Type B pancreatic cell (in vitro differentiated cells): ENCODE data around the gene CERT1. TPM values are rescaled to one million over a fixed set of nuclear protein-coding genes. Genes with fewer than 3 reads are reported as not detected.

Source experiments
- DNase-seq: peaks from one replicate; pipeline ENCODE4 v3.0.0; 2021; ENCODE audit warnings: mixed read lengths; ENCODE audit not compliant: unreplicated experiment; ENCODE audit errors: extremely low spot score
- H3K27ac Mint-ChIP-seq: 2 replicates; pipeline ENCODE4 v1.8.0; 2021; ENCODE audit warnings: mild to moderate bottlenecking, mixed read lengths
- H3K27me3 Mint-ChIP-seq: 2 replicates; pipeline ENCODE4 v1.8.0; 2021; ENCODE audit warnings: mixed read lengths
- H3K36me3 Mint-ChIP-seq: 2 replicates; pipeline ENCODE4 v1.8.0; 2021; ENCODE audit warnings: mixed read lengths
- H3K4me1 Mint-ChIP-seq: one replicate; pipeline ENCODE4 v1.8.0; 2021; ENCODE audit warnings: mixed read lengths; ENCODE audit not compliant: unreplicated experiment
- H3K4me3 Mint-ChIP-seq: 2 replicates; pipeline ENCODE4 v1.8.0; 2021; ENCODE audit warnings: mild to moderate bottlenecking, mixed read lengths
- H3K9me3 Mint-ChIP-seq: 2 replicates; pipeline ENCODE4 v1.8.0; 2021; ENCODE audit warnings: mixed read lengths
- CTCF ChIP-seq: fragments of 200-600 bp; sonication (generic); conservative IDR thresholded peaks from 2 replicates; pipeline ENCODE4 v1.5.0; 2021; ENCODE audit warnings: antibody characterized with exemption, mild to moderate bottlenecking
- total RNA-seq: library from RNA; stranded (reverse); gene quantifications from 2 replicates; pipeline ENCODE4 v1.2.1, GENCODE V29; 2021; ENCODE audit warnings: low replicate concordance

Gene CERT1
- total RNA-seq, 1 donor from 2014 or later: 55.6 TPM

GRCh38 chr5:75529185-75529584 lies 17.8 kb upstream of the CERT1 start:
- H3K4me3 Mint-ChIP-seq: no peak overlapping the region
- H3K36me3 Mint-ChIP-seq: peaks cover 29% of the 10 kb centered on the region
- no peak for TF ChIP-seq CTCF
- DNase-seq: no peak
- no peaks in the 10 kb centered on the region for H3K4me1 Mint-ChIP-seq
- no peaks in the 10 kb centered on the region for H3K27me3 Mint-ChIP-seq
- H3K9me3 Mint-ChIP-seq: peaks cover 11% of the 10 kb centered on the region
- no peak overlapping the region for H3K27ac Mint-ChIP-seq

GRCh38 chr5:75526070-75526469 lies 14.6 kb upstream of the CERT1 start:
- peaks cover 8% of the 10 kb centered on the region for H3K9me3 Mint-ChIP-seq
- DNase-seq: no peak
- TF ChIP-seq CTCF: no peak
- no peaks in the 10 kb centered on the region for H3K27me3 Mint-ChIP-seq
- peaks cover 6% of the 10 kb centered on the region for H3K4me1 Mint-ChIP-seq
- peaks cover 19% of the 10 kb centered on the region for H3K36me3 Mint-ChIP-seq
- no peak overlapping the region for H3K4me3 Mint-ChIP-seq
- no peak overlapping the region for H3K27ac Mint-ChIP-seq

GRCh38 chr5:75525344-75525743 lies 13.9 kb upstream of the CERT1 start:
- H3K4me1 Mint-ChIP-seq: peaks cover 6% of the 10 kb centered on the region
- H3K36me3 Mint-ChIP-seq: peaks cover 23% of the 10 kb centered on the region
- H3K9me3 Mint-ChIP-seq: peaks cover 12% of the 10 kb centered on the region
- no peak overlapping the region for H3K27ac Mint-ChIP-seq
- H3K27me3 Mint-ChIP-seq: no peaks in the 10 kb centered on the region
- TF ChIP-seq CTCF: no peak
- H3K4me3 Mint-ChIP-seq: no peak overlapping the region
- DNase-seq: no peak

- peaks cover 12% of the 10 kb centered on the region for H3K9me3 Mint-ChIP-seq
Measured at GRCh38 chr5:75524591-75524990, 13.2 kb upstream of the CERT1 start.

GRCh38 chr5:75524071-75524470 lies 12.6 kb upstream of the CERT1 start:
- Mint-ChIP-seq H3K4me3 (no peak overlapping the region), H3K27ac (no peak overlapping the region), H3K27me3 (no peaks in the 10 kb centered on the region), H3K36me3 (peaks cover 26% of the 10 kb centered on the region), H3K4me1 (peaks cover 6% of the 10 kb centered on the region), H3K9me3 (peaks cover 10% of the 10 kb centered on the region)
- no peak for TF ChIP-seq CTCF
- DNase-seq: no peak

More at GRCh38 chr5:75524591-75524990, 13.2 kb upstream of the CERT1 start:
- peaks cover 23% of the 10 kb centered on the region for H3K36me3 Mint-ChIP-seq
- H3K27ac Mint-ChIP-seq: no peak overlapping the region
- TF ChIP-seq CTCF: no peak
- no peaks in the 10 kb centered on the region for H3K27me3 Mint-ChIP-seq
- DNase-seq: no peak
- H3K4me1 Mint-ChIP-seq: peaks cover 6% of the 10 kb centered on the region
- no peak overlapping the region for H3K4me3 Mint-ChIP-seq

GRCh38 chr5:75523275-75523674 lies 11.8 kb upstream of the CERT1 start:
- TF ChIP-seq CTCF: no peak
- Mint-ChIP-seq H3K4me1 (peaks cover 6% of the 10 kb centered on the region), H3K27ac (no peak overlapping the region), H3K4me3 (no peak overlapping the region), H3K36me3 (peaks cover 24% of the 10 kb centered on the region), H3K27me3 (no peaks in the 10 kb centered on the region), H3K9me3 (peaks cover 7% of the 10 kb centered on the region)
- no peak for DNase-seq
